Measurements from ENCODE around the gene SELENON.
A peak's percentile ranks its signal among the peaks of the same experiment; 100 is the strongest.

DNA sequence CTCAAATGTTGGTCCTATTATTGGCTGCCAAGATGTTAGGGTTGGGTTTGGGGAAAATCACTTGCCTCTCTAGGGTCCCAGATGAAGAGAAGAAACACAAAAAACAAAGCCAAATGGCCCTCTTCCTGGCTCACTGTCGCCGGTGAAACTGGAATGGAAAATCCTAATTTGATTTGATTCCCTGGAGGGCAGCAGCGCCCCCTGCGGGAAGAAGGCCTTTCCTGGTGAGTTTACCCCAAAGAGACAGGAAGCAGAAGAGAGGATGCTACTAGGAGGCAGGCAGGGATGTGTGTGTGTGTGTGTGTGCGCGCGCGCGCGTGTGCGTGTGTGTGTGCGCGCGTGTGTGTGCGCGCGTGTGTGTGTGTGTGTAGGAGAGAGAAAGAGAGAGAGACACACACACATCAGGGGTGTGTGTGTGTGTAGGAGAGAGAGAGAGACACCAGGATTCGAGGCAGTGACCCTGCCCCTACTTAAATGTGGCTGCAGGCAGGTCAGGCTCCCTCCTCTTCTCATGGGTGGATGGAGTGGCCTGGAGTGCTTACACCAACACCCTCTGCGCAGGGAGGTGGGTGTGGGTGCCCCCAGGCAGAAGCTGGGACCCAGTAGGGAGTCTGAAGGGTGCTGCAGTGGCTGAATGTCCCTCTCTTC is 3.1 kb upstream of the SELENON start:
- TF ChIP-seq RXRA (IDR thresholded peaks at IDR 0.05; ENCODE audit: borderline replicate concordance, low read depth) = no peak
- TF ChIP-seq, protein P1, sequence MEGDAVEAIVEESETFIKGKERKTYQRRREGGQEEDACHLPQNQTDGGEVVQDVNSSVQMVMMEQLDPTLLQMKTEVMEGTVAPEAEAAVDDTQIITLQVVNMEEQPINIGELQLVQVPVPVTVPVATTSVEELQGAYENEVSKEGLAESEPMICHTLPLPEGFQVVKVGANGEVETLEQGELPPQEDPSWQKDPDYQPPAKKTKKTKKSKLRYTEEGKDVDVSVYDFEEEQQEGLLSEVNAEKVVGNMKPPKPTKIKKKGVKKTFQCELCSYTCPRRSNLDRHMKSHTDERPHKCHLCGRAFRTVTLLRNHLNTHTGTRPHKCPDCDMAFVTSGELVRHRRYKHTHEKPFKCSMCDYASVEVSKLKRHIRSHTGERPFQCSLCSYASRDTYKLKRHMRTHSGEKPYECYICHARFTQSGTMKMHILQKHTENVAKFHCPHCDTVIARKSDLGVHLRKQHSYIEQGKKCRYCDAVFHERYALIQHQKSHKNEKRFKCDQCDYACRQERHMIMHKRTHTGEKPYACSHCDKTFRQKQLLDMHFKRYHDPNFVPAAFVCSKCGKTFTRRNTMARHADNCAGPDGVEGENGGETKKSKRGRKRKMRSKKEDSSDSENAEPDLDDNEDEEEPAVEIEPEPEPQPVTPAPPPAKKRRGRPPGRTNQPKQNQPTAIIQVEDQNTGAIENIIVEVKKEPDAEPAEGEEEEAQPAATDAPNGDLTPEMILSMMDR (IDR thresholded peaks at IDR 0.05) = peak; percentile 78
- peak; percentile 74 for TF ChIP-seq RAD21 (IDR thresholded peaks at IDR 0.05; ENCODE audit: low read length)
- TF ChIP-seq SIN3A (IDR thresholded peaks at IDR 0.05; ENCODE audit: borderline replicate concordance, low read depth, low read length) = no peak
- no peak for TF ChIP-seq NFIC (IDR thresholded peaks at IDR 0.05; ENCODE audit: borderline replicate concordance)
- no peak for TF ChIP-seq TEAD4 (IDR thresholded peaks at IDR 0.05; ENCODE audit: borderline replicate concordance, insufficient read depth)
- TF ChIP-seq, protein P2, sequence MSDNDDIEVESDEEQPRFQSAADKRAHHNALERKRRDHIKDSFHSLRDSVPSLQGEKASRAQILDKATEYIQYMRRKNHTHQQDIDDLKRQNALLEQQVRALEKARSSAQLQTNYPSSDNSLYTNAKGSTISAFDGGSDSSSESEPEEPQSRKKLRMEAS (IDR thresholded peaks at IDR 0.05; ENCODE audit: low read depth) = no peak
- TF ChIP-seq ELF1 (IDR thresholded peaks at IDR 0.05) = no peak
- TF ChIP-seq NRF1 (IDR thresholded peaks at IDR 0.05; ENCODE audit: low read depth, low read length) = no peak
- no peak for TF ChIP-seq JUND (IDR thresholded peaks at IDR 0.05)

Measured in SK-N-SH (cell line).